GM21528 (cell line): ENCODE results near the gene SHE.
"Not testable (repeated sequence)": the region's sequence is repeated elsewhere in the genome, so short reads cannot be mapped to it uniquely, and the experiment has no call there.

Experiments used
- ATAC-seq: cut with Tn5 transposase; IDR thresholded peaks from one replicate; pipeline ENCODE4 v1.9.1; 2021; ENCODE audit warnings: mild to moderate bottlenecking, moderate library complexity; ENCODE audit not compliant: unreplicated experiment, low FRiP score

SHE gene

GRCh38 chr1:154502066-154502743, at the start of gene SHE, which contains the start of gene TDRD10:
Gene SHE (minus strand): TSS chr1:154502412. CDS start chr1:154502026, 386 bp downstream.
Gene TDRD10 (plus strand): TSS chr1:154502219. CDS start chr1:154506904, 4,685 bp downstream.
- no peak for ATAC-seq

GRCh38 chr1:154551474-154551873, 49.3 kb upstream of the SHE start:
- ATAC-seq, result no peak

DNA sequence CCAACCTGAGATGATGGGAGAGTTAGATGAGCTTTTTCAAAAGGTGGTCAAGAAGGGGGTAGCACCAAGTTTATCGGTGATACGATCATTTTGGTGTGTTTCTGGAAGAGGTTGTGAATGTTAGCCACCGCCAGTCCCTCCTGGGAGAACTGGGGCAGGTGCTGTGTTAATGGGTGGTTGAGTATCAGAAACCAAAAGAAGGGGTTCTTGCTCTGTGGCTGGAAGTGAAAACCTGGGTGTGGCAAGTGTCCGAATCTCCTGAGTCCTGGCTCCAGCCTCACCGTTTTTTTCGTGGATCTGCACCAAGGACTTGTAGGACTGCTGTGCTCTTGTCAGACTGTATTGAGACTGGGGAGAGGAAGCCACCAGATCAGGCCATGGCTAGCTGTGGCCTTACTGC, 48.4 kb upstream of the SHE start:
- ATAC-seq, result no peak

- no peak for ATAC-seq
Measured at GRCh38 chr1:154550070-154550469, 47.9 kb upstream of the SHE start.

GRCh38 chr1:154549202-154549770, 47.1 kb upstream of the SHE start:
- ATAC-seq, result no peak

DNA sequence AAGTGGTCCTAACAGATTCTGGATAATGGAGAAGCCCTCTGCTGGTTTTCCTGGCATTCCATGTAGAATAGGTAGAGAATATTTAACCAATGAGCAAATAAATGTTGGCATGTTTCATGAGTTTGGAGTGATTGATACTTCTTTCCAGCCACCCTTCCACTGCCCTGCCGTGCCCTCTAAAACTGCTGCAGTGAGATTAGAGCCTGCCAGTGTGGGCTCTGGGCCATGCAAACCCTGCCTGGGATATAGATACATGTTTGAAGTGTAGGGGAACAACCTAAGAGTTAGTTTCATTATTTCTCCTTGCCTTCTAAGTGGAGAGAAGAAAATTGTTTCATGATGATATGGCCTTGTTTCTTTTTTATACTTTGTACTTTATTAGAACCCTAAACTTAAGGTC, 45.8 kb upstream of the SHE start:
- ATAC-seq, result no peak

GRCh38 chr1:154547105-154547732, 45.0 kb upstream of the SHE start:
- no peak for ATAC-seq

DNA sequence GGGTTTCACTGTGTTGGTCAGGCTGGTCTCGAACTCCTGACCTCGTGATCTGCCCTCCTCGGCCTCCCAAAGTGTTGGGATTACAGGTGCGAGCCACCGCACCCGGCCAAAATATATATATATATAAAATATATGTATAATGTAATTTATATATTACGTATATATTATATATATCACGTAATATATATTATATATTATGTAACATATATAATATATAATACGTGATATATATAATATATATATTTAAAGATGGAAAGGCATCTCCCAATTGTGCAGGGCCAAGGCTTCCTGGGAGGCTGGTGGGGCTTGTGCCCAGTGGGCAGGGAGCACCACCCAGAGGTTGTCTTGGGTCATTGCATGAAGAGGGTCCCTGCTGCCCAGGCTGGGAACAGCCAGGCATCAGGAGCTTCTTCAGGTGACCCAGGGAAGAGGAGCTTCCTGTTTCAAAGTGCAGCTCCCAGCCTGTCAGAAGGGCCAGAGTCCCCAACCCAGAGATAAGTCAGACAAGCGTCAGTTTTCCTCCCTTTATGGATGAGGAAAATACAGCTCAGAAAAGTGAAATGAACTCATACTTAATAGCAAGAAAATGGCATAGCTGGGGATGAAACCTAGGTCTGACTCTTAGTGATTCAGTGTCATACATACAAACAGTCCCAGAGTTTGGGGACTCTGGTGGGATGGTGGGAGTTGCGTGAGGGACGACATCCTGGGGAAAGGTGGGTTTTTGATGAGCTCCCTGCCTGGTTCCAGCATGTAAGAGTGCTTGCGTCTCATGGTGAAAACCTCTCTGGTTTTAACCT, 44.3 kb upstream of the SHE start:
- ATAC-seq, result no peak

- no peak for ATAC-seq
Measured at GRCh38 chr1:154541231-154541630, 39.0 kb upstream of the SHE start.

GRCh38 chr1:154539486-154540483, 37.6 kb upstream of the SHE start:
- no peak for ATAC-seq

DNA sequence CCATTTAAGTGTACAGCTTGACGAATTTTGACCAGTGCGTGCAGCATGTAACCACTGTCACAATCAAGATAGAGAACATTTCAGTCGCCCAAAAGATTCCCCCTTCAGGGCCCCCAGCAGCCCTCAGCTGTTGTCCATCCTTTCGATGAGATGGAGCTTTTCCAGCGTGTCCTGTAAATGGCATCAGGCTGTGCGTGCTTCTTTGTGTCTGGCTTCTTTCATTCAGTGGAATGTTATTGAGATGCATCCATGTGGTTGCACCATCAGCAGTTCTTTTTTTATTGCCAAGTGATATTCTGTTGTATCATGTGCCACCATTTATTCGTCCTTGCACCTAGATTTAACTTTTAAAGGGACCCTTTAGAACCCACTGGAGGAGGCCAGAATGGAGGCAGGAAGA, 34.4 kb upstream of the SHE start:
- no peak for ATAC-seq

DNA sequence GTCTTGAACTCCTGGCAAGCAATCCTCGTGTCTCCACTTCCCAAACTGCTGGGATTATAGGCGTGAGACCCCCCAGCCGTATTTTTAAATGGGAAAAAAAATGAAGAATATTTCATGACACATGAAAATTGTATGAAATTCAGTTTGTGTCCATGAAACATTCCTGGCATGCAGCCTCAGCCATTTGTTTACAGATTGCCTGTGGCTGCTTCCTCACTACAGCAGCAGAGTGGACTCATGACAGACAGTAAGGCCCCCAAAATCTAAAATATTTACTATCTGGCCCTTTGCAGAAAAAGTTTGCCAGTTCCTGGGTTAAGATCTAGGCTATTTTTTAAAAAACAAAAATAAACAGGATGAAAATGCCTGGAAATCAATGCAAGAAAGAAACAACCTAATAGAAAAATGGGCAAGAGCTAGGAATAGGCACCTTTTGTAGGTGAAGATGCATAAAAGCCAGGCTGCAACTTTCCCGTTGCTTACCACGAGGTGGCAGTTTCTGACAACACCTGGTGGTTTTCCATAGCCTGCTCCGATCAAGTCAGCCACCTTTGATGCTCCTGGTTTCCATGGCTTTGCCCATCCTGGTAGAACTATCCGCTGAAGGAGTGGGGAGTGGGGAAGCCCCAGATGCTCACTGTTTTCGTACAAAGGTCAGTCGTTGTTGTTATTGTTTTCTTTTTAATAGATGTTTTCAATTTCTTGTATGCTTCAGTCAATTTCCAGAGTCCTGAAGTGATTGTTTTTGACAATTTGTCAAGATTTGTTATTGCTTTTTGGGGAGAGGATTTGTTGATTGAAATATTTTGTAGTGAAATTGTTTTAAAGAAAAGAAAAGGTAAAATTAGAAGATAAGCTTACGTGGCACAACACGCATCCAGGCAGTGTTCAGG, 32.0 kb upstream of the SHE start:
- no peak for ATAC-seq

DNA sequence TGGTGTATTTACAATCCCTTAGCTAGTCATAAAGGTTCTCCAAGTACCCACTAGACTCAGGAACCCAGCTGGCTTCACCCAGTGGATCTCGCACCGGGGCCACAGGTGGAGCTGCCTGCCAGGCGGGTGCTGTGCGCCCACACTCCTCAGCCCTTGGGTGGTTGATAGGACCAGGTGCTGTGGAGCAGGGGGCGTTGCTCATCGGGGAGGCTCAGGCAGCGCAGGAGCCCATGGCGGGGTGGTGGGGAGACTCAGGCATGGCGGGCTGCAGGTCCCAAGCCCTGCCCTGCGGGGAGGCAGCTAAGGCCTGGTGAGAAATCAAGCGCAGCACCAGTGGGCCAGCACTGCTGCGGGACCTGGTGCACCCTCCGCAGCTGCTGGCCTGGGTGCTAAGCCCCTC, 29.7 kb upstream of the SHE start:
- not testable (repeated sequence) for ATAC-seq

GRCh38 chr1:154529308-154529707, 27.1 kb upstream of the SHE start:
- no peak for ATAC-seq

DNA sequence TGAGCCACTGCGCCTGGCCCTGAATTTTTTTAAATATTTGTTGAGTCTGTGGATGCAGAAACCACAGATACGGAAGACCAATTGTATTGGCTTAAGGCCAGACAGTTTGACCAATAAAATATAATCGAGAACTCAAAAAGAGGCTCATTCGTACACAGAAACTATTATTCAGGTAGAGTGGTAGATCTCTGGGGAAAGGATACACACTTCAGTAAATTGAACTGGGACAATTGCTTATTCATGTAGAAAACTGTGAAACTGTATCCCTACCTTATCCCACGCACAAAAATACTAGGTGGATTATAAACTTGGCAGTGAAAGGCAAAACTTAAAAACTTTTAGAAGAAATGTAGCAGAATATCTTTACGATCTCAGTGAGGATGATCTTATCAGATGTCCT, 25.0 kb upstream of the SHE start:
- ATAC-seq, result no peak

- ATAC-seq, result no peak
Measured at GRCh38 chr1:154524881-154525280, 22.7 kb upstream of the SHE start.

GRCh38 chr1:154521695-154522094, 19.5 kb upstream of the SHE start:
- ATAC-seq, result no peak

GRCh38 chr1:154520333-154520732, 18.1 kb upstream of the SHE start:
- ATAC-seq, result no peak

DNA sequence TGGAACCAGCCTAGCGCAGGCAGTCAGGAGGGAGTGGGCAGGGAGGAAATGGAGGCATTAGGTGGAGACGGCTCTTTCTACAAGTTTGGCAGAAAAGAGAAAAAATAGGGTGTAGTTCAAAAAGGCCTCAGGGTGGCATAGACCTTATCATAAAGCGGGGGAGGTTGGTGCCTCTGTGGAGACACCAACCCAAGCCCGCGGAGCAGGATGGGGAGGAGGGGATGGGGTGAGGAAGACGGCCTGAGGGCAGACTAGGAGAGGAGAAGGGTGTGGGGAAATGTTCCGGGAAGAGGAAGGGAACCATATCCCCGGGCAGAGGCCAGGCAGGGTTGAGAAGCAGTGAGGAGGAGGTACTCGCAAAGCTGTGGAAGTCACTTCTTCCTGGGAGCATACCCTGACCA, 17.4 kb upstream of the SHE start:
- no peak for ATAC-seq
